Measurements from ENCODE around the gene RALGAPA2.

- TF ChIP-seq RARB (CRISPR knock-in tag; IDR thresholded peaks at IDR 0.05) (no peak), ZFP3 (CRISPR knock-in tag; IDR thresholded peaks at IDR 0.05) (no peak)
Observed at GRCh38 chr20:20655883-20656282, 56.6 kb downstream of the RALGAPA2 start.
